CD14-positive monocyte (primary cell): ENCODE measurements around the gene JDP2. TPM values are rescaled to one million over a fixed set of nuclear protein-coding genes. Genes with fewer than 3 reads are reported as not detected.
A peak's percentile ranks its signal among the peaks of the same experiment; 100 is the strongest.

Source experiments
- DNase-seq, 3 donors: peaks; one replicate each; pipeline ENCODE4 v3.0.0-alpha.2; 2011 to 2022
- H2AFZ ChIP-seq: 2 replicates; pipeline ENCODE4 v1.6.0; 2012; ENCODE audit warnings: mild to moderate bottlenecking, low read depth, low read length, inconsistent platforms; ENCODE audit not compliant: insufficient read depth, poor library complexity, severe bottlenecking
- H3K27ac ChIP-seq, 2 donors: 1 replicate in 1 of 2; 2 replicates in 1 of 2; pipeline ENCODE4 v1.5.1; 2012 to 2013; ENCODE audit warnings: low read length in 2 of 2, control low read depth in 1 of 2, inconsistent platforms in 1 of 2, low read depth in 1 of 2, mild to moderate bottlenecking in 1 of 2
- H3K27me3 ChIP-seq, 2 donors: one replicate each; pipeline versions ENCODE4 v1.6.0 to v1.6.1; 2011 to 2013; ENCODE audit warnings: low read length in 2 of 2; ENCODE audit not compliant: control insufficient read depth in 2 of 2, insufficient read depth in 2 of 2
- H3K36me3 ChIP-seq, 2 donors: replicated peaks in 1 of 2; 1 replicate in 1 of 2; 2 replicates in 1 of 2; pipeline versions ENCODE4 v1.5.1 to v1.6.1; 2012 to 2013; ENCODE audit warnings: low read length in 2 of 2, control low read depth in 1 of 2, inconsistent platforms in 1 of 2, mild to moderate bottlenecking in 1 of 2; ENCODE audit not compliant: insufficient read depth in 2 of 2, control insufficient read depth in 1 of 2
- H3K4me1 ChIP-seq, 2 donors: 1 replicate in 1 of 2; 2 replicates in 1 of 2; pipeline versions ENCODE4 v1.5.1 to v1.6.1; 2012 to 2013; ENCODE audit warnings: low read length in 2 of 2, control low read depth in 1 of 2, inconsistent platforms in 1 of 2, mild to moderate bottlenecking in 1 of 2, moderate library complexity in 1 of 2; ENCODE audit not compliant: insufficient read depth in 2 of 2, control insufficient read depth in 1 of 2
- H3K4me2 ChIP-seq: replicated peaks from 2 replicates; pipeline ENCODE3; 2012; ENCODE audit warnings: low read length, moderate library complexity, mild to moderate bottlenecking; ENCODE audit not compliant: poor library complexity, severe bottlenecking; ENCODE audit errors: extremely low read depth
- H3K4me3 ChIP-seq, 3 experiments: fragments of 200-600 bp in 1 of 3; sonication (generic) in 1 of 3; replicated peaks in 1 of 3; 1 replicate in 2 of 3; 2 replicates in 1 of 3; pipeline ENCODE4 v1.5.1; 2011 to 2013; ENCODE audit warnings: low read length in 3 of 3, mild to moderate bottlenecking in 3 of 3, control low read depth in 2 of 3, low read depth in 2 of 3, inconsistent platforms in 1 of 3, moderate library complexity in 1 of 3
- H3K79me2 ChIP-seq: 2 replicates; pipeline ENCODE4 v1.6.0; 2012; ENCODE audit warnings: mild to moderate bottlenecking, control low read depth, inconsistent platforms, low read length, moderate library complexity; ENCODE audit not compliant: insufficient read depth
- H3K9ac ChIP-seq: 2 replicates; pipeline ENCODE4 v1.6.0; 2017; ENCODE audit warnings: low read length, mild to moderate bottlenecking; ENCODE audit not compliant: insufficient read depth, poor library complexity, severe bottlenecking
- H3K9me3 ChIP-seq, 2 donors: replicated peaks in 1 of 2; 1 replicate in 1 of 2; 2 replicates in 1 of 2; pipeline versions ENCODE4 v1.5.1 to v1.6.1; 2012 to 2013; ENCODE audit warnings: low read length in 2 of 2, control low read depth in 1 of 2; ENCODE audit not compliant: control insufficient read depth in 1 of 2, insufficient read depth in 1 of 2
- H4K20me1 ChIP-seq: 2 replicates; pipeline ENCODE4 v1.6.0; 2012; ENCODE audit warnings: mild to moderate bottlenecking, low read length, control low read depth, moderate library complexity; ENCODE audit not compliant: insufficient read depth
- H3K27ac Mint-ChIP-seq, 7 donors: one replicate each; pipeline ENCODE4 v1.8.0; 2020; ENCODE audit warnings: mild to moderate bottlenecking in 7 of 7, mixed read lengths in 7 of 7, moderate library complexity in 6 of 7, inconsistent platforms in 2 of 7
- H3K27me3 Mint-ChIP-seq, 3 donors: one replicate each; pipeline ENCODE4 v1.8.0; 2021 to 2022; ENCODE audit warnings: low read depth in 3 of 3, mild to moderate bottlenecking in 3 of 3, mixed read lengths in 3 of 3, moderate library complexity in 3 of 3, inconsistent platforms in 1 of 3
- H3K36me3 Mint-ChIP-seq, 2 donors: one replicate each; pipeline ENCODE4 v1.8.0; 2020; ENCODE audit warnings: mixed read lengths in 2 of 2, inconsistent platforms in 1 of 2, mild to moderate bottlenecking in 1 of 2
- H3K4me1 Mint-ChIP-seq: one replicate; pipeline ENCODE4 v1.8.0; 2020; ENCODE audit warnings: mild to moderate bottlenecking, mixed read lengths
- H3K4me3 Mint-ChIP-seq, 2 donors: one replicate each; pipeline ENCODE4 v1.8.0; 2020; ENCODE audit warnings: mild to moderate bottlenecking in 2 of 2, mixed read lengths in 2 of 2, moderate library complexity in 1 of 2
- H3K9me3 Mint-ChIP-seq, 7 donors: one replicate each; pipeline ENCODE4 v1.8.0; 2020 to 2022; ENCODE audit warnings: mixed read lengths in 7 of 7, mild to moderate bottlenecking in 6 of 7, moderate library complexity in 6 of 7, inconsistent platforms in 2 of 7
- WGBS: methylation state at CpG from one replicate; pipeline ENCODE4 v1.1.5; 2013; ENCODE audit warnings: missing lambda C conversion rate; ENCODE audit not compliant: insufficient coverage; 5-methylcytosine and 5-hydroxymethylcytosine counted together
- intact Hi-C, 2 donors: fragments of 100-400 bp; cut with micrococcal nuclease; formaldehyde crosslinking; loops; one replicate each; pipeline versions ENCODE4 v1.15.0 to v1.15.1; 2023
- polyA plus RNA-seq, 3 donors: library from polyadenylated mRNA; depleted of rRNA in 1 of 3; unstranded in 2 of 3; stranded (reverse) in 1 of 3; fragments of 300-500 nt in 2 of 3; fragments of >200 nt in 1 of 3; fragmentation: Illumina TruSeq in 2 of 3; gene quantifications; 1 replicate in 2 of 3; 2 replicates in 1 of 3; pipeline ENCODE4 v1.2.3, GENCODE V29; 2012 to 2021
- TF ChIP-seq, protein P1 (sequence below): fragments of 200-600 bp; IDR thresholded peaks from one replicate; pipeline ENCODE4 v1.8.0; 2022; ENCODE audit warnings: antibody characterized with exemption, mild to moderate bottlenecking

Gene JDP2
- polyA plus RNA-seq, 3 donors = 3.5 to 69.2 (median 14.2) TPM

GRCh38 chr14:75428230-75429104 lies 645 bp downstream of the JDP2 start:
- peak in 2 of 3 donors; percentile 18 for DNase-seq
- H3K4me3 ChIP-seq = peak overlapping the region; percentile 80 to 97 (median 89)

GRCh38 chr14:75429562-75429961 lies 1.7 kb downstream of the JDP2 start:
- peaks cover 0 to 2% (median 2%) of the 10 kb centered on the region in 3 donors for H3K27me3 Mint-ChIP-seq
- Histone ChIP-seq H3K27ac (no peak overlapping the region), H3K9me3 (no peaks in the 10 kb centered on the region), H3K79me2 (peaks cover 69% of the 10 kb centered on the region), H3K9ac (no peak overlapping the region), H3K4me2 (peak overlapping the region; percentile 81), H3K4me1 (peaks cover 52 to 58% of the 10 kb centered on the region in 2 donors), H3K36me3 (peaks cover 24 to 31% of the 10 kb centered on the region in 2 donors), H2AFZ (no peak overlapping the region), H4K20me1 (peaks cover 64% of the 10 kb centered on the region), H3K27me3 (no peaks in the 10 kb centered on the region), H3K4me3 (peak overlapping the region; percentile 80 to 97 (median 89))
- peaks cover 36 to 37% of the 10 kb centered on the region in 2 donors for H3K36me3 Mint-ChIP-seq
- TF ChIP-seq, protein P1, sequence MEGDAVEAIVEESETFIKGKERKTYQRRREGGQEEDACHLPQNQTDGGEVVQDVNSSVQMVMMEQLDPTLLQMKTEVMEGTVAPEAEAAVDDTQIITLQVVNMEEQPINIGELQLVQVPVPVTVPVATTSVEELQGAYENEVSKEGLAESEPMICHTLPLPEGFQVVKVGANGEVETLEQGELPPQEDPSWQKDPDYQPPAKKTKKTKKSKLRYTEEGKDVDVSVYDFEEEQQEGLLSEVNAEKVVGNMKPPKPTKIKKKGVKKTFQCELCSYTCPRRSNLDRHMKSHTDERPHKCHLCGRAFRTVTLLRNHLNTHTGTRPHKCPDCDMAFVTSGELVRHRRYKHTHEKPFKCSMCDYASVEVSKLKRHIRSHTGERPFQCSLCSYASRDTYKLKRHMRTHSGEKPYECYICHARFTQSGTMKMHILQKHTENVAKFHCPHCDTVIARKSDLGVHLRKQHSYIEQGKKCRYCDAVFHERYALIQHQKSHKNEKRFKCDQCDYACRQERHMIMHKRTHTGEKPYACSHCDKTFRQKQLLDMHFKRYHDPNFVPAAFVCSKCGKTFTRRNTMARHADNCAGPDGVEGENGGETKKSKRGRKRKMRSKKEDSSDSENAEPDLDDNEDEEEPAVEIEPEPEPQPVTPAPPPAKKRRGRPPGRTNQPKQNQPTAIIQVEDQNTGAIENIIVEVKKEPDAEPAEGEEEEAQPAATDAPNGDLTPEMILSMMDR = no peak
- intact Hi-C loops = loop anchor here (5.0 to 10.0 kb wide), 7 partner anchors 57 to 307 kb away; partner anchors contain the start of gene NEK9 (in 1 of the 2)
- peak overlapping the region in 3 of 7 donors; percentile 75 to 93 (median 77) for H3K27ac Mint-ChIP-seq
- peak overlapping the region; percentile 86 to 93 for H3K4me3 Mint-ChIP-seq
- no peak for DNase-seq
- no CpG with 5 or more reads among the region's 1 CpG for WGBS
- H3K9me3 Mint-ChIP-seq = peaks cover 0 to 2% (median 0%) of the 10 kb centered on the region in 7 donors
- H3K4me1 Mint-ChIP-seq = peaks cover 65% of the 10 kb centered on the region

More at GRCh38 chr14:75428230-75429104, 645 bp downstream of the JDP2 start:
- peak overlapping the region; percentile 81 for H3K4me2 ChIP-seq
- WGBS = 2% methylated on average over 48 of the region's 64 CpGs
- peak overlapping the region in 1 of 2 donors; percentile 82 for H3K27ac ChIP-seq
- Mint-ChIP-seq H3K4me3 (peak overlapping the region; percentile 86 to 93), H3K4me1 (peaks cover 54% of the 10 kb centered on the region), H3K27me3 (peaks cover 0 to 2% (median 2%) of the 10 kb centered on the region in 3 donors), H3K36me3 (peaks cover 25 to 29% of the 10 kb centered on the region in 2 donors), H3K9me3 (peaks cover 0 to 7% (median 3%) of the 10 kb centered on the region in 7 donors), H3K27ac (peak overlapping the region; percentile 38 to 93 (median 84))
- peaks cover 53% of the 10 kb centered on the region for H4K20me1 ChIP-seq
- intact Hi-C loops = loop anchor here (5.0 to 10.0 kb wide), 7 partner anchors 56 to 306 kb away; partner anchors contain the start of gene NEK9 (in 1 of the 2)
- no peaks in the 10 kb centered on the region for H3K27me3 ChIP-seq
- TF ChIP-seq, protein P1 = no peak
- peaks cover 51 to 52% of the 10 kb centered on the region in 2 donors for H3K4me1 ChIP-seq
- peaks cover 58% of the 10 kb centered on the region for H3K79me2 ChIP-seq
- H3K9me3 ChIP-seq = no peaks in the 10 kb centered on the region
- H2AFZ ChIP-seq = peak overlapping the region; percentile 60
- H3K36me3 ChIP-seq = peaks cover 13 to 20% of the 10 kb centered on the region in 2 donors
- peak overlapping the region; percentile 80 for H3K9ac ChIP-seq
